SH-SY5Y (cell line): ENCODE data around the gene ZNF91.

ENCODE experiments used
- GATA2 ChIP-seq: IDR thresholded peaks from 2 replicates; pipeline ENCODE4 v1.6.1; 2011; ENCODE audit warnings: mild to moderate bottlenecking, low read depth, low read length
- GATA3 ChIP-seq: IDR thresholded peaks from 2 replicates; pipeline ENCODE4 v1.6.1; 2011; ENCODE audit warnings: low read depth, mild to moderate bottlenecking, low read length, moderate library complexity

DNA sequence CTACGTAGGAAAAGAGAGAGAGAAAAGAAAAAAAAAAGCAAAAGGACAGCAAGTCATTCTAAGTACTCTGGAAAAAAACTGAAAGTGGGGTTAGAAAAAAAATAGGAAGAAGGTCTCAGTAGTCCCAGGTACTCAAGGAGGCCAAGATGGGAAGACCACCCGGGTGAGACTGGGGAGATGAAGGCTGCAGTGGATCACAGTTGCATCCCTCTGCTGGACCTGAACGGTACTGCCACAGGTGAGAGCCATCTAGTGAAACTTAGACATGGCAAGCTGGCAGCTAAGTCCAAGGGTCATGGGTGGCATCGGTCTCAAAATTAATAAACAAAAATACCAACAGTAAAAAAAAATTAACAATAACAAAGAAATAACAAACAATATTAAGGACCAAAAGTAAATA lies 41.0 kb upstream of the ZNF91 start:
- TF ChIP-seq GATA3: no peak
- TF ChIP-seq GATA2: no peak
